SKM-1 treated with dmso at 0.1 percent for 144 hours (cell line): ENCODE data around the gene JMJD6.
"Not testable (repeated sequence)": the region's sequence is repeated elsewhere in the genome, so short reads cannot be mapped to it uniquely, and the experiment has no call there.

ENCODE experiments used
- DNase-seq: peaks from one replicate; lab custom pipeline; 2025; ENCODE audit not compliant: unreplicated experiment; lab: John Stamatoyannopoulos, UW

JMJD6 gene

DNA sequence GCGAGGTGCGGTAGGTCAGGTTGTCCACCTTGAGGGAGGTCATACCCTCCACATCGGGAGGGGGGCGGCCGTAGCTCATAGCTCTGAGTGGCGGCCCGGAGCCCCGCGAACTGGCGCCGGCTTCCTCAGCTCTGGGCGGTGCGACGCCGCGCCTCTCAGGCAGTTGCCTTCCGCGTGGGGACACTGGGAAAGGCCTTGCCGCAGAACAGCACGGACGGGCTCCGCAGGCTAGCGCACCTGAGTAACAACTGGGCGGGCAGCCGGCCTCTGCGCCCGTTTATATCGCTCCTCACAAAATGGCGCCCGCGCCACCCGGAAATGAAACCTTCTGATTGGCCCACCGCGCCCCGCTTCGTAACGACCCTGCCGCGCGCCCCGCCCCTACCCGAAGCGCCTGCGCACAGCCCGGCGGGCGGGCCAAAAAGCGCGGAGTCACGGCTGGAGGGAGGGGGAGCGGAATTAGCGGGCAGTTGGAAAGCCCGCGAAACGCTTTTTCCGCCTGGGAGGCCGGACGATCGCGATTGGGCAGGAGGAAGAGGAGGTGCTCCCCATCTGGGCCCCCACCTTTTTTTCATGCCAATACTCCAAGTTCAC lies 10.8 kb upstream of the JMJD6 start, which contains the start of gene SRSF2:
TSS of gene SRSF2 (minus strand) at position 250 of the 594 bp plus-strand sequence. CDS start at position 79, 171 bp downstream.
- peak; percentile 99 for DNase-seq

- DNase-seq, result no peak
These were observed 10.1 kb upstream of the JMJD6 start for GRCh38 chr17:76736349-76737081.

DNA sequence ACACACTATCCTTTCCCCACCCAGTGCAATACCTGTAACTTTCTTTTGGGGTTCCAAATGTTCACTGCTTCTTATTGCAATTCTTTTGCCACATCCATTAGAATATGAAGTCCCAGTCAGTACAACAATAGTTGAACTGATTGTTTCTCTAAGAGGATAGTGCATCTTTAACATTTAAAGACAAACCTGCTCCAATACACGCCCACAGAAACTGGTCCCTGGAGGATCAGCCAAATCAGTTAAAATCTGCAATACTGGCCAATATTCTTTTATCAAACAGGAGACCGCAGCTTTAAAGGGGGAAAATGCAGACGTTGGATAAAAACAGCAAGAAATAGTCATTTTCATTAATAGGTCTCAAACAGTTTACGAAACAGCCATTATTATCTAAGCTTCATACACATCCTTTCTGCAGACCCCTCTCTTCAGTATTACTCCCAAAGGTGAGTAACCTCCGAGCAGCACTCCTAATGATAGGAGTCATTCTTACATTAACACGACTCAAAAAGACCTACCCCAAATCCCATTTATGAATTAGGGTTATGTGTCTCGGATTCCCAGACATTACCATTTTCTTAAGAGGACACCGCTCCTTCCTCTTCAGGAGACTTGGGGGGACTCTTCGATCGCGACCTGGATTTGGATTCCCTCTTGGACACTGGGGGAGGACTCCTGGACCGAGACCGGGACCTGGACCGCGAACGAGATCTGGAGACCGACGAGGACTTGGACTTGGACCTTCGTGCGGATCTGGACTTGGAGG lies 9.4 kb upstream of the JMJD6 start:
- DNase-seq, result no peak

DNA sequence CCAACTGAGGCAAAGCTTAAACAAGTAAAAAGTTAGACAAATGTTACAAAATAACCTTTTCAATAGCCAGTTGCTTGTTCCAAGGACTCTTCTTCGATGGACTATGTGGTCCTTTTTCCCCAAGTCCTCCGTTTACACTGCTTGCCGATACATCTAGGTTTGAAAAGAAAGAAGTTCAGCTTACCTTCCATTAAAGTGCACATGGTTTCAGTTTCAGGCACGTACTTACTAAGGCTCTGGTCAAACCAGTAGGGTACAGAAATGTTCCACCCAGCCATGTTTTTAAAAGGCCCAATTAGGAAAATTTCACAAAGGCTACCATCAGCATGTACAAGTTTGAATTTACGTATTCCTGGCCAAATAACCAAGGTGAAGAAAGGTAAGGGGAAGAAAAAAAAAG lies 8.6 kb upstream of the JMJD6 start:
- no peak for DNase-seq

DNA sequence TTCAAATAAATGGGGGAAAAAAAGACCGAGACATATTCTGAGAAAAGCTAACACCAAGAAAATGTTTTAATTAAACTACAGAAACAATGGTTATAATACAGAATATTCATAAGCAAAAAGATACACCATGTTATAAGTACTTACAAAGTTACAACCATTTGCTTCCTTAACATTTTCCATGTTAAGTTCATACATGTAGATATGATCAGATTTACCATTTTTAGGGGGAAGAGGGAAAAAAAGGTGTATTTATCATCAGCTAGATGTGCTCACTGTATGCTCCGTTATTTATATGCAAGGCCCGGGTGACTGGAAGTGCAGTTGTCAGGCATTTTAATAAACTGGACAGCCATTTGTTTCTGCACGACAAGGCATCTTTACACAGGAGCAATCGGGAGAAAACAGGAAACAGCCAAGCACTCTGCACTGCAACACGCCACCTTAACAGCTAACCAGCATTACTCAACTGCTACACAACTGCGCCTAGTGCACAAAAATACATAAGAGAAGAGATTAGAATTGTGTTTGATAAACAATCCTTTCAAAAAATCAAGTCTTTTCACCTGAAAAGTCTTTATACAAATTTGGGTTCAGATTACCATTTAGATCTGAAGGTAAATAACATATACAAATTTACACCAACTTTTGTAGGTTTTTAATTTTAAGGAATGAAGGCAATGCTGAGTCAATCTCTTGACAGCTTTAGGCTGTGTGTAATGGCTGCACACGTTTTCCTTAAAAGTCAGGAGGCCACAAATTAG lies 7.9 kb upstream of the JMJD6 start:
- DNase-seq, result peak; percentile 11

GRCh38 chr17:76733618-76733957 lies 7.2 kb upstream of the JMJD6 start:
- no peak for DNase-seq

DNA sequence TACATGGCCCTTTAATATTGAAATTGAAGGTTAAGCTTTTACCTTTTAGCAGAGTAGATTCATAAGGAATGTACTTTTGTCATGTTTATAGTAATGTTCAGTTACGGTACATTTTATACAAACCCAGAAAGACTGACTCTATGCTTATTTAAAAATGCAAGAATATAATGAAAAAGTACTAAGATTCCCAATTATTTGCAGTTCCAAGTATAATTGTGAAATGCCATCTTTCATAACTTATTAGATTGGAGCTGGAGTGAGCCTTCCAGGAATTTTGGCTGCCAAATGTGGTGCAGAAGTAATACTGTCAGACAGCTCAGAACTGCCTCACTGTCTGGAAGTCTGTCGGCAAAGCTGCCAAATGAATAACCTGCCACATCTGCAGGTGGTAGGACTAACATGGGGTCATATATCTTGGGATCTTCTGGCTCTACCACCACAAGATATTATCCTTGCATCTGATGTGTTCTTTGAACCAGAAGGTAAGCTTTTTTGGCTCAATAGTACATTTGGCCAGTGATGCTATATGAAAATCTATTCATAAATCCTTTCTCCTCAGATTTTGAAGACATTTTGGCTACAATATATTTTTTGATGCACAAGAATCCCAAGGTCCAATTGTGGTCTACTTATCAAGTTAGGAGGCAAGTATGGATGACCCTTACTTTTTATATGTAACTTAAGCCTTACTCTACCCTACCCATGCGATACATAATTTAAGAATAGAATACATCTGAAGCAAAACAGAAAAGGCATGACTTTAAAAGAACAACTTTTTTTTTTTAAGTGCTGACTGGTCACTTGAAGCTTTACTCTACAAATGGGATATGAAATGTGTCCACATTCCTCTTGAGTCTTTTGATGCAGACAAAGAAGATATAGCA lies 6.6 kb upstream of the JMJD6 start:
- no peak for DNase-seq

- not testable (repeated sequence) for DNase-seq
These were observed 5.7 kb upstream of the JMJD6 start for GRCh38 chr17:76731800-76732733.

GRCh38 chr17:76727745-76728456 lies 1.5 kb upstream of the JMJD6 start:
- DNase-seq, result no peak

DNA sequence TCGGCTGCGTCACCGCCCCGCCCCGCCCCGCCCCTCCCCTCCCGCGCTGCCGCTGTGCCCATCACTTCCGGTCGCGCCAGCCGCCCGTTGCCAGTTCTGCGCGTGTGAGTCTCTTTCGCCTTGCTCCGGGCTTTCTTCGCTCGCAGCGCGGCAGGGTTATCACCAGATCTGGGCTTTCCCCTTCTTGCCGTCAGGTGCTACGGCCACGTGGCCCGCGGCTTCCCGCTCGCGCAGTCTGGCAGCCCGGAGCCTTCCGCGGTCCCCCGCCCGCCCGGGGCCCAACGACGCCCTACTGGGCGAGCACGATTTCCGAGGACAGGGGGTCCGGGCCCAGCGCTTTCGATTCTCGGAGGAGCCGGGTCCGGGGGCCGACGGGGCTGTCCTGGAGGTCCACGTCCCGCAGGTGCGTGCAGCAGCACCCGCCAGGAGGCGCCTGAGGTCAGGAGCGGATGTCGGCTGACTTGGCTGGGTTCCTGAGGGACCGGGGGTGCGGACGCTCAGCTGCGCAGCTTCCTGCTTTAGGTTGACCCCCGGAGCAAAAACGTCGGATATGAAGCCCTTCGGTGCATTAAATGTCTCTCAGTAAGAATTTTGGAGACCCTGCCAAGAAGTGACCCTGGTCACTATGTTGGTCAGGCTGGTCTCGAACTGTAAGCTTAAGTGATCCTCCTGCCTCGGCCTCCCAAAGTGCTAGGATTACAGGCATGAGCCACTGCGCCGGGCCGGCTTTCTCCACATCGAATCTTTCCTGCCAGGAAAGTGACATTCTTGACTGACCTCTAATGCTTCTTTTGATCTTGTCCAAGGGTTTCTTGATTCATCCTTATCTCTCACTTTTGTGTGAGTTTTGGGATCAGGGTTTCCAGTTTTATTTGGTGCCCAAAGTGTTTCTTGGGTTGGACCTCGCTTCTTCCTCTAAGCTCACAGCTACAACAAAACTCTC lies 641 bp upstream of the JMJD6 start, which contains the start of gene METTL23:
TSS of gene METTL23 (plus strand) at position 64 of the 943 bp plus-strand sequence. CDS start 2,872 bp downstream, outside the sequence.
- DNase-seq, result peak; percentile 30

DNA sequence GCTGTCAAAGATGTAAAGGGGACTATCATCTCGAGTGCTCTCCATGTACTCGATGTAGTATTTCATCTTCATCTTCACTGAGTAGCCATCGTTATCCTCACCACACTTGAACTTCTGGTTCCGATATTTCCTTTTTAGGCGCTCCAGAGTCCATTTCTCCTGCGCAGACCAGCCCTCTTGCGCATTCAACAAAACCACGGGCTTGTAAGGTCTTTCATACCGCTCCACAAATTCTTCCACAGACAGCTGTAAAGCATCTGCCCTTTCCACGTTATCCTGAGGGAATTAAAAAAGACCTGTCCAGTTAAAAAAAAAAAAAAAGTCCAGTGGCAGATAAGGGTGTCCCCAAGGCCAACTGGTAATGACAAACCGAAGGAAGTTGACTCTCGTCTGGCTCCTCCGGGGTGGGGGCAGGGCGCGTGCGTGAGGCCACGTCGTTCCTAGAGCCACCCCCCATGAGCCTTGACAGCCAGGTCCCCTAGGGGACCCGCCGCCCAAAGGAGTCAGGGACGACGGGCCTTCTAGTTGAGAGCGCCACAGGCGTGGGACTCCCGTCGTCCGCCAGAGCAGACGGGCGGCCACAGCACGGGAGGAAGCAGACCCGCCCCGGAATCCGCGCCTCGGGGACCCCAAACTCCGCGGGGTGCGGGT lies 701 bp downstream of the JMJD6 start:
- DNase-seq, result peak; percentile 44

- DNase-seq, result no peak
These were observed 2.6 kb downstream of the JMJD6 start for GRCh38 chr17:76723812-76724211.

- not testable (repeated sequence) for DNase-seq
These were observed 3.4 kb downstream of the JMJD6 start for GRCh38 chr17:76722977-76723376.

- no peak for DNase-seq
These were observed 4.1 kb downstream of the JMJD6 start for GRCh38 chr17:76722279-76722678.

- DNase-seq, result no peak
These were observed 4.9 kb downstream of the JMJD6 start for GRCh38 chr17:76721463-76721862.

DNA sequence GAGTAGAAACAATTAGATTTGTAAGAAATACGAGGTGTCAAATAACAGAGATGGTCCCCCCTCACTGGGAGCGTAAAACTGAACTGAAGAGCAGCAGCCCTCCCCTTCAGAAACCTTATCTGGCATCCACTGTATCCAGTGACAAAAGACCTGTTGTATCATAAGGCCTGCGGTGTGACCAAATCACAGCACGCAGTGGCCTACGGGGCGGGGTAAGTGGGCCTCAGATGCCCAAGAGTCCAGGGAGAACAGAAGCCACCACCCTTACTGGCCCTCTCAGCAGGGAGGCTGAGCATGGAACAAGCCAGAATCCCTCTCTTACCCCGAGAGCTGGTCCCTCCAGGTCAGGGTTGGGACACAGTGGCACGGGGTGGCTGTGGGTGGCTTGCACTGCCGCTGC lies 5.5 kb downstream of the JMJD6 start:
- DNase-seq, result no peak

DNA sequence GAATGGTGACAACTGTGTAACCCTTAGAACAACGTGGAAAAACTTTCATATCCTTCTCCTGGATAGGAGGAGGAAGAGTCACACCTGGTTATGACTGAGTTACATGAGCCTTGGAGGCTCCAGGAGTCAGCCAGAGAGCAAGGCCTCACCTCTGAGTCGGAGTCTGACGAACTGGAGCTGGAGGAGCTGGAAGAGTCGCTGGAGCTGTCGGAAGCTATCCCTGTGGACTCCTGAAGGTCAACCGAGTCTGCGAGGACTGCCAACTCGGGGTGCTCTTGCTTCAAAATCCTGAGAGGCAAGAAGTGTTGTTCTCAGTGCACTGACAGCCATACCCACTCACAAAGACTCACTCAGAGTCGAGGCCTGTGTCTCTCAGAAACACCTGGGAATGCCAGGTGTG lies 6.2 kb downstream of the JMJD6 start:
- DNase-seq, result no peak
